Measurements from ENCODE around the gene LTBP1. TPM values are rescaled to one million over a fixed set of nuclear protein-coding genes. Genes with fewer than 3 reads are reported as not detected.

The LTBP1 gene
- total RNA-seq, 1 donor from 2014 or later = 90.4 TPM

DNA sequence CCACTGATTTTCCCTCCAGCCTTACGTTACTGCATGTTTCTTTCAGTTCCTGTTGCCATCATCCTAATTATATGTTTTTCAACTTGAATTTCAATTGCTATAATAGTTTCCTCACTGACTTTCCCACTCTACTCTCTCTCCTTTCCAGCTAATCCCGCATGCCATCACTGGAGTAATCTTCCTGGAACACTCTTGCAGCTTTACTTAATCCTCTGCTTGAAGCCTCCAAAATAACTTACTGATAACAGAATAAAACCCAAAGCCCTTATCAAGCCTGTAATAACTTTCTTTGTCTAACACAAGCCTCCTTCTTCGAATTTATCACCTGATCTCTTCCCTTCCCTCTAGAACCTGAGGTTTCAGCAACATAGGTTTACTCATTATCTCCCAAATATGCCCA lies 237.3 kb downstream of the LTBP1 start:
- DNase-seq (ENCODE audit: missing footprints) (no peak), ATAC-seq (no peak)
- intact Hi-C loops (cut with DNase I) = no loop called here

GRCh38 chr2:33186937-33187336 lies 240.2 kb downstream of the LTBP1 start:
- ATAC-seq (no peak), DNase-seq (ENCODE audit: missing footprints) (no peak)
- intact Hi-C loops (cut with DNase I) = no loop called here

DNA sequence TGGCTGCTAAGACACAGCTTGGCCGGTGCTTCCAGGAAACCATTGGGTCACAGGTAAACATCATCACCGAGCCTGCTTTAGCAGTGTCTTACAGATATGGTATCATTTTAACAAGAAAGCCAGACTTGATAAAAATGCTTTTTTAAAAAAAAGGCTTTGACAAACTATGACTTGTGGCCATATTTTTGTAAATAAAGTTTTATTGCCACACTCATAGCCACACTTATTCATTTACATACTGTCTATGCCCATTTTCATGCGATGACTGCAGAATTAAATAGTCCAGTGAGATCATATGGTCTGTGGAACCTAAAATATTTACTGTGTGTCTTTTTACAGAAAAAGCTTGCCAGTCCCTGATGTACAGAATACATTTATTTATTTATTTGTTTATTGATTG lies 242.0 kb downstream of the LTBP1 start:
- intact Hi-C loops (cut with DNase I) = no loop called here
- no peak for ATAC-seq
- DNase-seq (ENCODE audit: missing footprints) = peak; percentile 25

GRCh38 chr2:33190393-33190937 lies 243.7 kb downstream of the LTBP1 start:
- intact Hi-C loops (cut with DNase I) = no loop called here
- ATAC-seq (no peak), DNase-seq (ENCODE audit: missing footprints) (no peak)

- no peak for DNase-seq (ENCODE audit: missing footprints)
- intact Hi-C loops (cut with DNase I) = no loop called here
- ATAC-seq = no peak
Observed at GRCh38 chr2:33195891-33196290, 249.1 kb downstream of the LTBP1 start.

- DNase-seq (ENCODE audit: missing footprints) (no peak), ATAC-seq (no peak)
- intact Hi-C loops (cut with DNase I) = no loop called here
Observed at GRCh38 chr2:33196700-33197099, 249.9 kb downstream of the LTBP1 start.

DNA sequence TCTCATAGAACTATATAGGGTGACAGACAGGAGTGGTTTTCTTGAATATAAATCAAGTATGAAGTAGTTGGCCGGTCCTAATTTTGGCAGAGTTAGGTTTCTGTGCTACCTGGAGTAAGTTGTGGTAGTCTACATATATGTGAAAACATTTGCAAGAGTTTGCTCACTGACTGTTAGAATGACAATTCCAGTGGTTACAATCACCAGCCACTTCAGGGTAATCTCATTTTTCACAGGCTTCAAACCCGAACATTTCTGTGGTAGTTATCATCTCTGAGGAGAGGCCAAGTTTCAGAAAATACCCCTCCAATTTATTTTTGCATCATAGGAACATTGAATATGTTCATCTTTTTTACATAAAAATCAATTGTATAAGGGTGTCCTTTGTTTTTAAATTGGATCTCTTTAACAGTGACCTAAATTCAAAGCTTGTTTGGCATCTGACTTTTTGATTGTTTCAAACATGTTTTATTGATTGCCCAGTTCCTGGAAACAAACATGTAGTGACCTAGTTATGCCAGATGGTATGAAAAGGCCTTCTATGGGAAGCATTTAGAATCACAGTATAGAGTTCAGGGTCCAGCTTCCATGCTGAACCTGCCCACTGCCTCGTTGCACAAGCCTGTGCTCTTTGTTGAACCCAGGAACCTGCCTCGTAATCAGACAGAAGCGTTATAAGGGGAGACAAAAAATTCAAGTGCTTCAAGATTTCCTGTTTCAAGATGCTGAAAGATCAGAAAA lies 250.6 kb downstream of the LTBP1 start:
- ATAC-seq (no peak), DNase-seq (ENCODE audit: missing footprints) (no peak)
- intact Hi-C loops (cut with DNase I) = no loop called here

GRCh38 chr2:33202641-33203522 lies 256.1 kb downstream of the LTBP1 start:
- DNase-seq (ENCODE audit: missing footprints) = no peak
- peak; percentile 31 for ATAC-seq
- intact Hi-C loops (cut with DNase I) = no loop called here

- ATAC-seq (no peak), DNase-seq (ENCODE audit: missing footprints) (no peak)
- intact Hi-C loops (cut with DNase I) = no loop called here
Observed at GRCh38 chr2:33204945-33205344, 258.2 kb downstream of the LTBP1 start.

DNA sequence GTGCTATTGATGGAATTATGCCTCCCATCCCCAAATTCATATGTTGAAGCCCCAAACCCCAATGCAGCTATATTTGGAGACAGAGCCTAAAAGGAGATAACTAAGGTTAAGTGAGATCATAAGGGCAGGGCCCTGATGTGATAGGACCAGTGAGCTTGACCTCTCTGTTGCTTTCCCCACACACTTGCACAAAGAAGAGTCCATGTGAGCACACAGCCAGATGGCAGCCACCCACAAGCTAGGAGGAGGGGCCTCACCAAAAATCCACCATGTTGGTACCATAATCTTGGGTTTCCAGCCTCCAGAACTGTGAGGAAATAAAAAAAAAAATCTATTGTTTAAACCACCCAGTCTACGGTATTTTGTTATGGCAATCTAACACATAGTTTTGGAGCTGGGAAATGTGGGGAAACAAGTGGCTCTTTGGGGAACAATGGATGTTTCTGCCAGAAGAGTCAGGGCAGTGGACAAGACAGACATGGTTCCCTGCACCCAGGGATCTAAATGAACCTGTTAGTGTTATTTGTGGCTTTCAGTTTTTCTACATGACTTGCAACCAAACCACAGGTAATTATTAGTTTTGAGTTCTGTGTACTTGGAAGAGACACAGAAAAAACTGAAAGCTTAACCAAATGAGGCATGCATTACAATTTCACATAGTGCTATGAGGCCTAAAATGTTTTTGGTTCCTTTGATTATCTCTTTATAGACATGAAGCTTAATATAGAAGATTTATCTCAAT lies 259.1 kb downstream of the LTBP1 start:
- ATAC-seq = no peak
- no peak for DNase-seq (ENCODE audit: missing footprints)
- intact Hi-C loops (cut with DNase I) = no loop called here

DNA sequence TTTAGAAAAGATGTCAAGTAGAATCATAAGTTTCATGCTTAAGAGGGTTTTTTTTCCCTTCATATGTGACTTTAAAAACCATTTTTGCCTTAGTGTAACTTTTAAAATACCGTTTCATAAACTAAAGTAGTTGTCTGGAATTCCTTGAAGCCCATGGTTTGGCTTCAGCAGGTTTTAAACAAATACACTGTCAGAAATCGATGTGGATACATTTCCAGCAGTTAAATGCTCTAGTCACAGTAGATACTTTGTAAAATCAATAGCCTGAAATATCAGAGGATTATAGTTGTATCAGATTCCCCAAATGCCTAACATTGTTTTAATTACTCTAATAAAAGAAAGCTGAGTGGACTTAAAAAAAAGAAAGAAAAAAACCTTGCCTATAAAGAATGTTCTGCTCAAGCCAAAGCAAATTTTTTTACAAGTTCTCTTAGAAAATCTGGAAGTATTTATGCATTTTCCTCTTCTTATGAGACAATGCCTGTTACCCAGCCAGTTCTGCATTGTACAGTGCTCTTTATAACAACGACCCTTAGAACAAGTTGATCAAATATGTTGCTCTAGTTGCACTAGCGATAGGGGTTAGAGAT lies 260.5 kb downstream of the LTBP1 start:
- DNase-seq (ENCODE audit: missing footprints) (no peak), ATAC-seq (no peak)
- intact Hi-C loops (cut with DNase I) = no loop called here

DNA sequence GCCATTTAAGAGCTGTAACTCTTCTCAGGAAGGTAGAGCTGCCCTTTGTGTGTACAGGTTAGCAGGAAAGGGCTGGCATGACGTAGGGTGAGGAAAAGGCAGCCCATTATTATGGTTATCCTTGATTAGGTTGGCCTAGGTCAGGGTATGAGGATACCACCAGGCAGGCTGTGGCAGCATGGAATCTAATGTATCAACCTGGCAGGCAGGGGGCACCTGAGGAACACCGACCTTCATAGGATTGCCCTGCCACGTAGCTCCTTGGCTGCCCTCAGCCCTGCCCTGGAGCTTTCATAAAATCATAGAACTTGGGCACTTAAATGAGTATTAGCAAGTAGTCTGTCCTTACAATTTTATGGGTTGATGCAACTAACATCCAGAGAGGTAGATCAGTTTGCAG lies 261.6 kb downstream of the LTBP1 start:
- no peak for DNase-seq (ENCODE audit: missing footprints)
- intact Hi-C loops (cut with DNase I) = no loop called here
- ATAC-seq = no peak

DNA sequence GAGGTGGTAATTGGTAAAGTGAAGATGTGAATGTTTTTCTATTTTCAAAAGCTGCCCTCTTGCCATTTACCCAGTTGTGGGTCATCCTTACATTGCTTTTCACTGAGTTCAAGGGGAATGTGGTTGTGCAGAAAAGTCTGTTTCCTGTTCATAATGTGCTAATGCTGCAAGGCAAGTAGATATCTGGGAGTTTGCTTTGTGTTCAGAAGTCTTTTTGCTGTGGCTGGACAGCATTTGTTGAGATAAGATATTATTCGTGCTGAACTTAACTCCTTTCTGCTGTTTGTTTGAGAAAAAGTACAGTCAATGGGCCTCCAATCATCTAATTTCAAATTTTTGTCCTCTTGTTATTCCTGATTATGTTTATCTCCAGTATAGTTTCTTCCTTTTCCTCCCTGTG lies 263.2 kb downstream of the LTBP1 start:
- intact Hi-C loops (cut with DNase I) = loop anchor here (10.0 kb wide), 1 partner anchor 265 kb away; the partner anchor contains the start of gene LTBP1
- ATAC-seq (no peak), DNase-seq (ENCODE audit: missing footprints) (no peak)

- intact Hi-C loops (cut with DNase I) = loop anchor here (10.0 kb wide), 1 partner anchor 266 kb away; the partner anchor contains the start of gene LTBP1
Observed at GRCh38 chr2:33210626-33211025, 263.9 kb downstream of the LTBP1 start.

GRCh38 chr2:33212151-33212550 lies 265.4 kb downstream of the LTBP1 start:
- ATAC-seq = peak; percentile 13
- no peak for DNase-seq (ENCODE audit: missing footprints)
- intact Hi-C loops (cut with DNase I) = loop anchor here (10.0 kb wide), 1 partner anchor 267 kb away; the partner anchor contains the start of gene LTBP1

More at GRCh38 chr2:33210626-33211025, 263.9 kb downstream of the LTBP1 start:
- ATAC-seq = peak; percentile 58
- no peak for DNase-seq (ENCODE audit: missing footprints)

- DNase-seq (ENCODE audit: missing footprints) (no peak), ATAC-seq (no peak)
- intact Hi-C loops (cut with DNase I) = loop anchor here (10.0 kb wide), 1 partner anchor 268 kb away; the partner anchor contains the start of gene LTBP1
Observed at GRCh38 chr2:33213244-33213643, 266.5 kb downstream of the LTBP1 start.

DNA sequence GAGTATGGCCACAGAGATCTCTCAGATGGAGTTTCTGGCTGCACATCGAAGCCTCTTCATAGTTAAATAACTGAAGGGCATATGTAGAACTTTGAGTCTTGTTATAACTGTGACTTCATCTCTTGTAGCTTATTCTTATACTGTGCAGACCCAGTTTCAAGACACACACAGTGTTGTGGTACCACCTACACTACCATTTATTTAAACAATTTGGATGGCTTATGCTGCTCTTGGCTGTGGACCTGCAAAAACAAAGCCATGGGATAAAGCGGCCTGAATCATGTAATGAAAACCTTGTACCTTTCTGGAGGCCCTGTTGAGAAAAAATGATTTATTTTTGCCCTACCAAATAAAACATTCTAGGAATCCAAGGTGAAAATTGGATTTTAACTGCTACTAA lies 266.9 kb downstream of the LTBP1 start:
- intact Hi-C loops (cut with DNase I) = loop anchor here (10.0 kb wide), 1 partner anchor 269 kb away; the partner anchor contains the start of gene LTBP1
- DNase-seq (ENCODE audit: missing footprints) (no peak), ATAC-seq (no peak)

DNA sequence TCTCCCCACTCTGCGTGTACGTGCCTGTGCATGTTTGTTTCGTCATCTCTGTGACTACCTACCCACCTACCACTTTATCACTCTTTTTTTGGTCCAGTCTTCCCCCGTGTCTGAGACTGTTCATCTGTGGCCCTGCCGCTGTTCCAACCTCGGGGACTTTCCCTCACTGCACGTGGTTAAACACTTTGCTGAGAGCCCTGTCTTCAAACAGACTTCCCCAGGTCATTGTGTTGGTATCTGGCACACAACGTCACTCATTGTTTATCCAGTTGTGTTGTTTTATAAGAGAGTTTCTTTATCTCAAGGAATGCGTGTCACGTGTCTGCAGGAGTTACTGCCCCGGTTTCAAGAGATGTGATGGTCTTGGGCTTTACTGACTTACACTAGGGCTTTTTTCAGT lies 267.7 kb downstream of the LTBP1 start:
- ATAC-seq (peak; percentile 13), DNase-seq (ENCODE audit: missing footprints) (no peak)
- intact Hi-C loops (cut with DNase I) = loop anchor here (10.0 kb wide), 1 partner anchor 270 kb away; the partner anchor contains the start of gene LTBP1
